IMR-90 (cell line): ENCODE data around the gene HJURP. TPM values are rescaled to one million over a fixed set of nuclear protein-coding genes. Genes with fewer than 3 reads are reported as not detected.

Source experiments
- ATAC-seq: fragments of 200-7000 bp; cut with Tn5 transposase; 2 replicates; pipeline ENCODE4 v1.9.1; 2020; ENCODE audit warnings: low read depth, mild to moderate bottlenecking, moderate library complexity
- BruUV-seq: library from RNA; stranded (reverse); fragments of 400-500 nt; replicated peaks from 2 replicates; lab custom pipeline; 2021; lab: Mats Ljungman, UMichigan
- CTCF ChIA-PET: fragments of 300-600 bp; formaldehyde crosslinking; extraction: SDS; loops from one replicate; lab custom pipeline; 2021; ENCODE audit warnings: antibody characterized with exemption; lab: Yijun Ruan, JAX
- POLR2A ChIA-PET: fragments of 300-600 bp; sonication (Branson Sonifier 250); formaldehyde crosslinking; loops from one replicate; lab custom pipeline; 2022; ENCODE audit warnings: antibody characterized with exemption; ENCODE audit not compliant: unreplicated experiment; lab: Charles Lee
- DNase-seq: peaks from one replicate; pipeline ENCODE4 v3.0.0; 2013
- H2AFZ ChIP-seq: replicated peaks from 2 replicates; pipeline ENCODE3; 2013; ENCODE audit warnings: low read length, mild to moderate bottlenecking; ENCODE audit not compliant: poor library complexity
- H2AK5ac ChIP-seq: 2 replicates; pipeline ENCODE4 v1.6.1; 2013; ENCODE audit warnings: low read depth, low read length, inconsistent platforms
- H2AK9ac ChIP-seq: replicated peaks from 2 replicates; pipeline ENCODE3; 2013; ENCODE audit warnings: mild to moderate bottlenecking, low read depth, low read length, moderate library complexity; ENCODE audit not compliant: poor library complexity
- H2BK120ac ChIP-seq: 2 replicates; pipeline ENCODE4 v1.6.1; 2013; ENCODE audit warnings: low read depth, low read length, inconsistent platforms
- H2BK15ac ChIP-seq: 3 replicates; pipeline ENCODE4 v1.6.1; 2013; ENCODE audit warnings: low read depth, low read length, inconsistent platforms
- H2BK20ac ChIP-seq: 2 replicates; pipeline ENCODE4 v1.6.1; 2013; ENCODE audit warnings: low read depth, mild to moderate bottlenecking, inconsistent platforms, low read length, moderate library complexity
- H2BK5ac ChIP-seq: 2 replicates; pipeline ENCODE4 v1.6.1; 2013; ENCODE audit warnings: mild to moderate bottlenecking, low read depth, low read length, inconsistent platforms; ENCODE audit not compliant: poor library complexity, severe bottlenecking
- H3K14ac ChIP-seq: replicated peaks from 2 replicates; pipeline ENCODE4 v1.6.1; 2013; ENCODE audit warnings: low read depth, low read length, inconsistent platforms
- H3K18ac ChIP-seq: 2 replicates; pipeline ENCODE4 v1.6.1; 2013; ENCODE audit warnings: low read depth, low read length, control low read depth
- H3K23ac ChIP-seq: 2 replicates; pipeline ENCODE4 v1.6.1; 2013; ENCODE audit warnings: low read depth, low read length, inconsistent platforms
- H3K27ac ChIP-seq: 2 replicates; pipeline ENCODE4 v1.5.1; 2013; ENCODE audit warnings: mild to moderate bottlenecking, control low read depth, low read length; ENCODE audit not compliant: insufficient read depth
- H3K27me3 ChIP-seq: 2 replicates; pipeline ENCODE4 v1.6.1; 2013; ENCODE audit warnings: low read length; ENCODE audit not compliant: control insufficient read depth, insufficient read depth
- H3K36me3 ChIP-seq: 2 replicates; pipeline ENCODE4 v1.6.1; 2013; ENCODE audit warnings: low read length, mixed read lengths; ENCODE audit not compliant: control insufficient read depth, insufficient read depth
- H3K4ac ChIP-seq: 2 replicates; pipeline ENCODE4 v1.6.1; 2013; ENCODE audit warnings: low read depth, low read length, inconsistent platforms
- H3K4me1 ChIP-seq: 2 replicates; pipeline ENCODE4 v1.6.1; 2013; ENCODE audit warnings: low read length, mixed read lengths; ENCODE audit not compliant: control insufficient read depth, insufficient read depth
- H3K4me2 ChIP-seq: 2 replicates; pipeline ENCODE4 v1.6.1; 2013; ENCODE audit warnings: low read depth, mild to moderate bottlenecking, control low read depth, low read length, moderate library complexity
- H3K4me3 ChIP-seq: 2 replicates; pipeline ENCODE4 v1.5.1; 2013; ENCODE audit warnings: low read depth, mild to moderate bottlenecking, control low read depth, low read length, moderate library complexity; ENCODE audit not compliant: insufficient read depth
- H3K56ac ChIP-seq: 2 replicates; pipeline ENCODE4 v1.6.1; 2013; ENCODE audit warnings: low read length, inconsistent platforms; ENCODE audit not compliant: insufficient read depth; ENCODE audit errors: extremely low read depth
- H3K79me1 ChIP-seq, 2 experiments: 2 replicates each; pipeline ENCODE4 v1.6.1; 2013; ENCODE audit warnings: low read length in 2 of 2, inconsistent platforms in 1 of 2, low read depth in 1 of 2
- H3K9ac ChIP-seq: 2 replicates; pipeline ENCODE4 v1.6.1; 2013; ENCODE audit warnings: low read depth, low read length, control low read depth
- H3K9me1 ChIP-seq: 2 replicates; pipeline ENCODE4 v1.6.1; 2013; ENCODE audit warnings: low read length, inconsistent platforms; ENCODE audit not compliant: insufficient read depth
- H3K9me3 ChIP-seq: 2 replicates; pipeline ENCODE4 v1.6.1; 2013; ENCODE audit warnings: low read length; ENCODE audit not compliant: control insufficient read depth, insufficient read depth
- H4K20me1 ChIP-seq: 2 replicates; pipeline ENCODE4 v1.6.1; 2013; ENCODE audit warnings: low read length, inconsistent platforms; ENCODE audit not compliant: insufficient read depth
- H4K5ac ChIP-seq: 2 replicates; pipeline ENCODE4 v1.6.1; 2013; ENCODE audit warnings: mild to moderate bottlenecking, low read depth, low read length, control low read depth
- H4K8ac ChIP-seq, 2 experiments: 2 replicates each; pipeline ENCODE4 v1.6.1; 2013; ENCODE audit warnings: low read depth in 2 of 2, low read length in 2 of 2, control low read depth in 1 of 2, inconsistent platforms in 1 of 2
- H4K91ac ChIP-seq: 2 replicates; pipeline ENCODE4 v1.6.1; 2013; ENCODE audit warnings: low read depth, low read length, inconsistent platforms; ENCODE audit not compliant: insufficient read depth
- CTCF ChIP-seq: conservative IDR thresholded peaks from 2 replicates; pipeline ENCODE4 v1.5.1; 2012; ENCODE audit warnings: mild to moderate bottlenecking, low read depth, low read length, improper control_type of control experiment
- RAD21 ChIP-seq: IDR thresholded peaks from 2 replicates; pipeline ENCODE4 v1.6.1; 2012; ENCODE audit warnings: low read length, improper control_type of control experiment
- WGBS, 2 experiments: methylation state at CpG; one replicate each; pipeline versions ENCODE4 v1.1.5 to v1.1.7; 2013; ENCODE audit warnings: missing lambda C conversion rate in 2 of 2; ENCODE audit not compliant: insufficient read length in 1 of 2; ENCODE audit errors: extremely low coverage in 2 of 2; 5-methylcytosine and 5-hydroxymethylcytosine counted together
- dilution Hi-C: fragments of 300-500 bp; cut with HindIII; formaldehyde crosslinking; loops from one replicate; pipeline ENCODE4 v1.14.3; 2018; ENCODE audit warnings: low sequenced_read_pairs; ENCODE audit not compliant: unreplicated experiment
- in situ Hi-C: fragments of 300-500 bp; cut with MboI; formaldehyde crosslinking; loops from 3 replicates; pipeline ENCODE4 v1.14.3; 2019; ENCODE audit warnings: low sequenced_read_pairs, inconsistent platforms, mixed read lengths
- intact Hi-C: fragments of 100-400 bp; cut with micrococcal nuclease; formaldehyde crosslinking; loops from 2 replicates; pipeline ENCODE4 v1.10.0; 2022
- polyA plus RNA-seq, 3 experiments: library from polyadenylated mRNA; depleted of rRNA; stranded (reverse); fragments of >200 nt; gene quantifications; 2 replicates each; pipeline ENCODE4 v1.2.3, GENCODE V29; 2012; ENCODE audit warnings: low replicate concordance in 1 of 3
- total RNA-seq: library from RNA; depleted of rRNA; stranded (reverse); fragments of >200 nt; gene quantifications from 2 replicates; pipeline ENCODE4 v1.2.3, GENCODE V29; 2012

HJURP gene
- total and polyA plus RNA-seq, 2 of the 4 experiments (the other 2 are of a cell fraction): 22.6 to 26.5 TPM

- Histone ChIP-seq H3K27ac (no peak overlapping the region), H3K14ac (no peak overlapping the region), H3K36me3 (no peaks in the 10 kb centered on the region), H3K9ac (no peak overlapping the region), H2BK120ac (no peak overlapping the region), H4K20me1 (no peaks in the 10 kb centered on the region), H3K9me3 (no peaks in the 10 kb centered on the region), H2BK20ac (no peak overlapping the region), H3K9me1 (no peaks in the 10 kb centered on the region; the same call in 1 of the 2 replicates), H3K4ac (no peak overlapping the region), H3K4me3 (no peak overlapping the region), H3K79me1 (peaks cover 0 to 5% of the 10 kb centered on the region in 2 experiments; a peak in 1 of 4 replicates), H3K56ac (no peak overlapping the region), H4K91ac (no peak overlapping the region), H3K23ac (no peak overlapping the region), H3K18ac (no peak overlapping the region), H2BK15ac (no peak overlapping the region), H3K27me3 (no peaks in the 10 kb centered on the region), H3K4me2 (no peak overlapping the region), H3K4me1 (peaks cover 8% of the 10 kb centered on the region), H2BK5ac (no peak overlapping the region), H2AFZ (no peak overlapping the region), H2AK9ac (no peak overlapping the region), H4K5ac (no peak overlapping the region), H2AK5ac (no peak overlapping the region), H4K8ac (no peak overlapping the region)
- DNase-seq (no peak), ATAC-seq (no peak)
- ChIA-PET CTCF (interaction anchor here (0.6 to 1.1 kb wide), 3 partner anchors 10 to 20 kb away, joined by 3 to 4 read pairs (median 3); no protein-coding TSS in a partner anchor), POLR2A (no interaction called here)
- in situ Hi-C loops: no loop called here
- no TSS peak for BruUV-seq
- TF ChIP-seq CTCF (peak; percentile 47), RAD21 (no peak)
- dilution Hi-C loops: no loop called here
- WGBS, 2 experiments: 73% methylated on average over 3 of the region's 9 CpGs; no CpG with 5 or more reads in 1 of the 2 experiments
- intact Hi-C loops: loop anchor here (10.0 kb wide), 2 partner anchors 293 to 687 kb away; partner anchors contain the start of gene USP40
Observed at GRCh38 chr2:233857511-233858141, 3.3 kb upstream of the HJURP start.
